Adipocyte (in vitro differentiated cells): ENCODE measurements around the gene DSCAM.
"Not testable (repeated sequence)": the region's sequence is repeated elsewhere in the genome, so short reads cannot be mapped to it uniquely, and the experiment has no call there.

Experiments
- DNase-seq: peaks from one replicate; pipeline ENCODE4 v3.0.0-alpha.2; 2015; ENCODE audit warnings: low read depth
- H3K27me3 ChIP-seq: replicated peaks from 2 replicates; pipeline ENCODE4 v1.7.0; 2013; ENCODE audit warnings: mild to moderate bottlenecking, low read length, moderate library complexity; ENCODE audit not compliant: control insufficient read depth, insufficient read depth
- H3K36me3 ChIP-seq: 2 replicates; pipeline ENCODE4 v1.7.0; 2013; ENCODE audit warnings: low read length, mild to moderate bottlenecking, moderate library complexity; ENCODE audit not compliant: control insufficient read depth, insufficient read depth, severe bottlenecking
- H3K4me1 ChIP-seq: 2 replicates; pipeline ENCODE4 v1.7.0; 2013; ENCODE audit warnings: mild to moderate bottlenecking, low read length, moderate library complexity; ENCODE audit not compliant: control insufficient read depth, insufficient read depth
- H3K4me3 ChIP-seq: 2 replicates; pipeline ENCODE4 v1.7.0; 2013; ENCODE audit warnings: mild to moderate bottlenecking, low read length, moderate library complexity
- H3K9ac ChIP-seq: 2 replicates; pipeline ENCODE4 v1.7.0; 2013; ENCODE audit warnings: mild to moderate bottlenecking, low read length, moderate library complexity
- H3K9me3 ChIP-seq: 2 replicates; pipeline ENCODE4 v1.7.0; 2013; ENCODE audit warnings: mild to moderate bottlenecking, low read length, moderate library complexity; ENCODE audit not compliant: control insufficient read depth

DSCAM gene

GRCh38 chr21:40029888-40030287 is 817.1 kb downstream of the DSCAM start:
- Histone ChIP-seq H3K27me3 (no peaks in the 10 kb centered on the region), H3K4me1 (no peaks in the 10 kb centered on the region), H3K9ac (no peak overlapping the region), H3K36me3 (no peaks in the 10 kb centered on the region), H3K9me3 (peaks cover 3% of the 10 kb centered on the region), H3K4me3 (no peak overlapping the region)
- DNase-seq: no peak

- H3K27me3 ChIP-seq, H3K4me3 ChIP-seq, DNase-seq, H3K36me3 ChIP-seq, H3K9me3 ChIP-seq, H3K9ac ChIP-seq, H3K4me1 ChIP-seq: not testable (repeated sequence)
Observed at GRCh38 chr21:40028393-40028792, 818.6 kb downstream of the DSCAM start.

DNA sequence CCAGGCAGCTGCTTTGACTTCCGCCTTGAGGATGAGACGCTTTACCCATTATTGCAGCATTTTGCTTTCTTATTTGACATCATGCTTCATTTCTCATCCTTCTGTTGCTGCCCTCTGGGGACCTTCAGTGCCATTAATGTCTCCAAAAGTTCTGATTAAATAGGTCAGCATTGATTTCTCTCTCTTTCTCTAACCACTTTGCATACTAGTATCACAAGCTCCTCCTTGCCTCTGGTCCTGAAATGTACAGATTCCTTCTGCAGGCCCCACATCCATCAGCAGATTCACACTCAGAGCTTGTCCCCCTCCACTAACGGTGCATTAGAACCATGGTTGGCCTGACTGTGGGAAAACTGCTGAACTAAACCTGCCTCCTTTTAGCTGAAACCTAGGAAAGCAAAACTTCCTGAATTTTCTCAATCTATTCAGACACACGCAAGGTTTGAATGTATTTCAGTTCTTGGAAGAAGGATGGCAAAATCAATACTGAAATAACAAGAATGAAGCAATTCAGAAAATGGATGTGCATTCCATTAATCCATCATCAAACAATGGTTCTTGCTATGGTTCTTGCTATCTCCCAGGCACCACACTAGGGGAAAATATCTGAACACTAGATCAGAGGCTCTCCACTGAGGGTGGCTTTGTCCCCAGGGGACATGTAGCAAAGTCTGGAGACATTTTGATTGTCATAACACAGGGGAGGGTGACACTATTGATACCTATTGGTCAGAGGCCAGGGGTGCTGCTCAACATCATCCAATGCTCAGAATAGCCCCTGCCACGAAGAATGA is 825.2 kb downstream of the DSCAM start:
- H3K4me3 ChIP-seq: no peak overlapping the region
- no peaks in the 10 kb centered on the region for H3K36me3 ChIP-seq
- DNase-seq: no peak
- H3K4me1 ChIP-seq: no peaks in the 10 kb centered on the region
- H3K9me3 ChIP-seq: no peaks in the 10 kb centered on the region
- no peaks in the 10 kb centered on the region for H3K27me3 ChIP-seq
- no peak overlapping the region for H3K9ac ChIP-seq

DNA sequence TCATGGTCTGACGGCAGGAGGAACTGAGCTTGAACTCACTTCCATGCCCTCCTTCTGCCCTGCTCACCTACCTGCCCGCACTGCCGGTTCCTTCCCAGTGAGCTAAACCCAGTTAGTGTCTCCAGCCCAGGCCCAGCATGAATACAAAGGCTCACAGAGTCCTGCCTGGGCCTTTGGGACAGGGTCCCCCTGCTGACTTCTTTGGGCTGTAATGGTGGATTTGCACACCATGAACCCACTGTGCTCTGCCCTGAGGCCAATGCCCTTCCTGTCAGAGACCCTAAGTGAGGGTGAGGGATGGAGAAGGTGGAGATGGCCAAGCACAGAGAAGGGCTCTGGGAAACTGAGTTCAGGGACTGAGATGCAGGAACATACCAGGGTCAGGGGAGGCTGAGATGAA is 826.3 kb downstream of the DSCAM start:
- Histone ChIP-seq H3K9me3 (no peaks in the 10 kb centered on the region), H3K27me3 (no peaks in the 10 kb centered on the region), H3K4me1 (no peaks in the 10 kb centered on the region), H3K4me3 (no peak overlapping the region), H3K36me3 (no peaks in the 10 kb centered on the region), H3K9ac (no peak overlapping the region)
- DNase-seq: no peak

DNA sequence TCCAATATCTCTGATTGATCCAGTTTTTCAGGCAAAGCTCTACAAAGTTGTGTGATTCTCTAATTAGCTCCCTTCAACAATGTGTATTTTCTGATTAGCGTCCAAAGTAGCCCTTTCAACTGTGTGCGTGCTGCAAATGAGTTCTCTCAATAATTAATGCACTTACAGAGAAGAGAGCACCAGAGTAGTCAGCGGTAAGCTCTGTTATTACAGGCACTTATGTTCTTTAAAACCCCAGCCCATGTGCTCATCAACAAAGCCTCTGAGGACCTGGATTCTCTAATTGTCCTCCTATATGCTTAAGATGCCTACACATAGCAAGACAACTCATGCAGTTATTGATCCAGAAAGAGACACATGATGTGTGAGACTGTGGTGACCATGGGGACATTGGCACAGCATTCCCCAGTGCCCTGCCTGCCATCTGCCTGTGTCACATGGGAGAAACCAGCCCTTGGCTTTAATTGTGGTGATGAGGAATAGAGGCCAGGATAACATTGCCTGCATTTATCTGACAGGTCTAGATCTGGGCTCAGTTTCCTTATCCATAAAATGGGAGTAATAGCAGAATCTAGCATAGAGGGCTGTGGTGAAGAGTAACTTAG is 828.0 kb downstream of the DSCAM start:
- H3K4me1 ChIP-seq: no peaks in the 10 kb centered on the region
- no peaks in the 10 kb centered on the region for H3K36me3 ChIP-seq
- DNase-seq: no peak
- no peaks in the 10 kb centered on the region for H3K9me3 ChIP-seq
- no peak overlapping the region for H3K9ac ChIP-seq
- no peak overlapping the region for H3K4me3 ChIP-seq
- H3K27me3 ChIP-seq: no peaks in the 10 kb centered on the region

- H3K9me3 ChIP-seq: no peaks in the 10 kb centered on the region
- no peak overlapping the region for H3K9ac ChIP-seq
- no peaks in the 10 kb centered on the region for H3K27me3 ChIP-seq
- no peaks in the 10 kb centered on the region for H3K4me1 ChIP-seq
- DNase-seq: no peak
- H3K4me3 ChIP-seq: no peak overlapping the region
- H3K36me3 ChIP-seq: no peaks in the 10 kb centered on the region
Observed at GRCh38 chr21:40016667-40017066, 830.3 kb downstream of the DSCAM start.

- H3K36me3 ChIP-seq: no peaks in the 10 kb centered on the region
- H3K9ac ChIP-seq: no peak overlapping the region
- no peak overlapping the region for H3K4me3 ChIP-seq
Observed at GRCh38 chr21:40016234-40016633, 830.7 kb downstream of the DSCAM start.

GRCh38 chr21:40015818-40016217 is 831.1 kb downstream of the DSCAM start:
- Histone ChIP-seq H3K27me3 (no peaks in the 10 kb centered on the region), H3K9ac (no peak overlapping the region), H3K36me3 (no peaks in the 10 kb centered on the region), H3K4me1 (no peaks in the 10 kb centered on the region), H3K4me3 (no peak overlapping the region), H3K9me3 (no peaks in the 10 kb centered on the region)
- no peak for DNase-seq

More at GRCh38 chr21:40016234-40016633, 830.7 kb downstream of the DSCAM start:
- no peak for DNase-seq
- H3K9me3 ChIP-seq: no peaks in the 10 kb centered on the region
- H3K27me3 ChIP-seq: no peaks in the 10 kb centered on the region
- no peaks in the 10 kb centered on the region for H3K4me1 ChIP-seq

GRCh38 chr21:40014394-40014793 is 832.6 kb downstream of the DSCAM start:
- Histone ChIP-seq H3K4me1 (no peaks in the 10 kb centered on the region), H3K27me3 (no peaks in the 10 kb centered on the region), H3K36me3 (no peaks in the 10 kb centered on the region), H3K9ac (no peak overlapping the region), H3K4me3 (no peak overlapping the region), H3K9me3 (no peaks in the 10 kb centered on the region)
- DNase-seq: no peak

DNA sequence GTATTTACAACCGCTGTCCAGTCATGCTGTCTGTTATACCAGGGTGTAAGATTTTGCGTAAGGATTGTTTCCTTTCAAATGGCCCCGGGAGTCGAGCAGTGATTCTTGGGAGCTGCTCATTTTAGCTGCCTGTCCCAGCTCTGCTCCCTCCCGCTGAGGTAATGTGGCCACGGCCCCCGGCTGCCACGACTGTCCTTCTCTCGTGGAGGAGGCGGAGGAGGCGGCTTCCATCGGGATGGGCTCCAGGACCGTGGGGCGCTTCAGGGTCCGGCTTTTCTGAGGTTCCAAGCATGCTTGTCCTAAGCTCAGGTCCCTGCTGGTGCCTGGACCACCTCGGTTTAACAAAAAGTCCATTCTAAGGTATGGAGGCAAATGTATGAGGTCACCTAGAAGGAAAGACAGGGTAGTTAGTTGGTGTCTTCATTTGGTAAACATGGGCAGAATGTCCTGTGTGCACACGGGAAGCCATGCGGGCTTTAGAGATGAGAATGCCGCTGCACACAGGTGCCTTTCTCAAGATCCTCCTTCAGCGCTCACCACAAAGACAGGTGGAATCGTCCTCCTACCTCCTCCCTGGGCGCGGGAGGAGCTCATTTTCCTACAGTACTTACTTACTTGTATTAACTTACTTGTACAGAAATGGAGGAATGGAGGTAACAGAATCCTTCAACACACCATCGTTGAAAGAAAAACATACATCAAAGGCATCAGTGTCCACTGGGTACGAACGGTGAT is 833.8 kb downstream of the DSCAM start:
- H3K9me3 ChIP-seq: no peaks in the 10 kb centered on the region
- no peak for DNase-seq
- no peak overlapping the region for H3K4me3 ChIP-seq
- H3K36me3 ChIP-seq: no peaks in the 10 kb centered on the region
- no peaks in the 10 kb centered on the region for H3K27me3 ChIP-seq
- H3K4me1 ChIP-seq: no peaks in the 10 kb centered on the region
- no peak overlapping the region for H3K9ac ChIP-seq

GRCh38 chr21:40011371-40011770 is 835.6 kb downstream of the DSCAM start:
- DNase-seq: no peak
- no peak overlapping the region for H3K4me3 ChIP-seq
- no peaks in the 10 kb centered on the region for H3K27me3 ChIP-seq

More at GRCh38 chr21:40011371-40011770, 835.6 kb downstream of the DSCAM start:
- no peaks in the 10 kb centered on the region for H3K4me1 ChIP-seq
- H3K9ac ChIP-seq: no peak overlapping the region
- H3K36me3 ChIP-seq: no peaks in the 10 kb centered on the region
- no peaks in the 10 kb centered on the region for H3K9me3 ChIP-seq
